GM12878 (cell line): Measurements from ENCODE around the gene CNOT6L. TPM values are rescaled to one million over a fixed set of nuclear protein-coding genes. Genes with fewer than 3 reads are reported as not detected.

Experiments used
- ATAC-seq: fragments of 200-7000 bp; cut with Tn5 transposase; 3 replicates; pipeline ENCODE4 v1.9.1; 2020; ENCODE audit warnings: mild to moderate bottlenecking, moderate library complexity
- BruUV-seq: library from RNA; stranded (reverse); fragments of 400-500 nt; replicated peaks from 2 replicates; lab custom pipeline; 2021; lab: Mats Ljungman, UMichigan
- CTCF ChIA-PET: fragments of 300-600 bp; sonication (Branson Sonifier 250); formaldehyde crosslinking; extraction: SDS; loops from one replicate; lab custom pipeline; 2021; ENCODE audit warnings: inconsistent platforms; lab: Yijun Ruan, JAX
- POLR2A ChIA-PET: fragments of 350-600 bp; formaldehyde crosslinking; extraction: SDS; loops from one replicate; lab custom pipeline; 2021; ENCODE audit warnings: inconsistent platforms; lab: Charles Lee
- RAD21 ChIA-PET: fragments of 300-600 bp; sonication (Branson Sonifier 250); formaldehyde crosslinking; loops from one replicate; lab custom pipeline; 2023; ENCODE audit warnings: antibody characterized with exemption; ENCODE audit not compliant: unreplicated experiment; lab: Charles Lee
- SMC1A ChIA-PET: fragments of 300-600 bp; sonication (Branson Sonifier 250); formaldehyde crosslinking; loops from one replicate; lab custom pipeline; 2023; ENCODE audit not compliant: unreplicated experiment, uncharacterized antibody; lab: Charles Lee
- DNase-seq: peaks from one replicate; pipeline ENCODE4 v3.0.0-alpha.2; 2011; ENCODE audit warnings: low read depth, low spot score
- FAIRE-seq: peaks from 3 replicates; lab custom pipeline; 2011; peaks lifted over from hg19 to GRCh38; lab: Jason Lieb, UNC
- H2AFZ ChIP-seq: 2 replicates; pipeline ENCODE4 v1.6.0; 2011; ENCODE audit warnings: low read depth, low read length, control low read depth; ENCODE audit not compliant: control insufficient read depth
- H3K27ac ChIP-seq: 2 replicates; pipeline ENCODE4 v1.5.1; 2011; ENCODE audit warnings: control low read depth; ENCODE audit not compliant: control insufficient read depth, insufficient read depth
- H3K27me3 ChIP-seq, 2 experiments: replicated peaks in 1 of 2; 2 replicates each; pipeline versions ENCODE4 v1.6.0 to v1.6.1; 2011; ENCODE audit warnings: low read length in 1 of 2; ENCODE audit not compliant: control insufficient read depth in 2 of 2, insufficient read depth in 2 of 2
- H3K36me3 ChIP-seq, 2 experiments: 2 replicates each; pipeline ENCODE4 v1.5.1; 2011; ENCODE audit warnings: low read length in 1 of 2; ENCODE audit not compliant: control insufficient read depth in 2 of 2, insufficient read depth in 2 of 2
- H3K4me1 ChIP-seq: 2 replicates; pipeline ENCODE4 v1.6.1; 2011; ENCODE audit warnings: mild to moderate bottlenecking, low read length, moderate library complexity, mixed read lengths; ENCODE audit not compliant: control insufficient read depth, insufficient read depth
- H3K4me2 ChIP-seq: 2 replicates; pipeline ENCODE4 v1.6.0; 2011; ENCODE audit warnings: control low read depth; ENCODE audit not compliant: control insufficient read depth, insufficient read depth
- H3K4me3 ChIP-seq: fragments of 200-600 bp; sonication (generic); 2 replicates; pipeline ENCODE4 v1.5.1; 2016
- H3K79me2 ChIP-seq: 2 replicates; pipeline ENCODE4 v1.6.0; 2011; ENCODE audit warnings: low read length; ENCODE audit not compliant: control insufficient read depth, insufficient read depth
- H3K9ac ChIP-seq: 2 replicates; pipeline ENCODE4 v1.8.0; 2011; ENCODE audit warnings: low read length, control low read depth, mixed read lengths; ENCODE audit not compliant: control insufficient read depth, insufficient read depth
- H3K9me3 ChIP-seq: replicated peaks from 3 replicates; pipeline ENCODE4 v1.5.1; 2011; ENCODE audit warnings: mild to moderate bottlenecking, low read length; ENCODE audit not compliant: control insufficient read depth, insufficient read depth
- H4K20me1 ChIP-seq: 2 replicates; pipeline ENCODE4 v1.6.0; 2011; ENCODE audit not compliant: control insufficient read depth, insufficient read depth
- CBX3 ChIP-seq: fragments of 200-600 bp; sonication (generic); IDR thresholded peaks from 2 replicates; pipeline ENCODE4 v1.6.1; 2016; ENCODE audit warnings: low read depth, borderline replicate concordance
- CHD1 ChIP-seq: IDR thresholded peaks from 2 replicates; pipeline ENCODE4 v1.6.1; 2012; ENCODE audit warnings: low read depth, low read length, improper control_type of control experiment
- IRF4 ChIP-seq: IDR thresholded peaks from 2 replicates; pipeline ENCODE4 v1.6.1; 2011; ENCODE audit warnings: low read depth, low read length
- NFIC ChIP-seq: IDR thresholded peaks from 2 replicates; pipeline ENCODE4 v1.6.1; 2012; ENCODE audit warnings: low read depth, mild to moderate bottlenecking, inconsistent platforms, low read length, moderate library complexity
- PBX3 ChIP-seq: IDR thresholded peaks from 2 replicates; pipeline ENCODE4 v1.6.1; 2011; ENCODE audit warnings: mild to moderate bottlenecking, low read depth, low read length, moderate library complexity; ENCODE audit not compliant: insufficient replicate concordance
- PKNOX1 ChIP-seq: fragments of 450-650 bp; IDR thresholded peaks from 2 replicates; pipeline ENCODE4 v1.6.1; 2016; ENCODE audit warnings: mild to moderate bottlenecking
- RCOR1 ChIP-seq: conservative IDR thresholded peaks from 2 replicates; pipeline ENCODE4 v1.6.1; 2012; ENCODE audit warnings: low read depth, low read length, improper control_type of control experiment
- RELB ChIP-seq: fragments of 450-650 bp; IDR thresholded peaks from 2 replicates; pipeline ENCODE4 v1.6.1; 2017; ENCODE audit warnings: low read depth, mild to moderate bottlenecking, moderate library complexity
- SIX5 ChIP-seq: IDR thresholded peaks from 2 replicates; pipeline ENCODE4 v1.6.1; 2011; ENCODE audit warnings: mild to moderate bottlenecking, low read depth, low read length, moderate library complexity; ENCODE audit not compliant: severe bottlenecking
- TAF1 ChIP-seq: IDR thresholded peaks from 2 replicates; pipeline ENCODE4 v1.6.1; 2011; ENCODE audit warnings: mild to moderate bottlenecking, low read depth, low read length, borderline replicate concordance
- TARDBP ChIP-seq: IDR thresholded peaks from 2 replicates; pipeline ENCODE4 v1.6.1; 2016; ENCODE audit warnings: borderline replicate concordance
- TCF3 ChIP-seq: IDR thresholded peaks from 2 replicates; pipeline ENCODE4 v1.6.1; 2012; ENCODE audit warnings: low read depth, mild to moderate bottlenecking, low read length, borderline replicate concordance; ENCODE audit not compliant: insufficient read depth
- ZNF622 ChIP-seq: fragments of 450-650 bp; IDR thresholded peaks from 2 replicates; pipeline ENCODE4 v1.6.1; 2017; ENCODE audit warnings: mild to moderate bottlenecking, inconsistent platforms
- WGBS: methylation state at CpG from one replicate; pipeline ENCODE4 v1.1.6; 2016; ENCODE audit warnings: low lambda C conversion rate; ENCODE audit not compliant: insufficient replicate concordance, insufficient coverage; ENCODE audit errors: missing lambda C conversion rate; 5-methylcytosine and 5-hydroxymethylcytosine counted together
- in situ Hi-C: fragments of 300-500 bp; cut with MboI; formaldehyde crosslinking; loops from 9 replicates; pipeline ENCODE4 v1.14.3; 2018; ENCODE audit warnings: mixed read lengths
- intact Hi-C: fragments of 100-400 bp; cut with micrococcal nuclease; formaldehyde crosslinking; loops from one replicate; pipeline ENCODE4 v1.14.2; 2022; ENCODE audit not compliant: unreplicated experiment
- polyA plus RNA-seq, 11 experiments: library from polyadenylated mRNA; depleted of rRNA in 4 of 11; unstranded in 6 of 11; stranded (reverse) in 5 of 11; fragments of >200 nt; fragmentation: Nextera tagmentation in 4 of 11; fragmentation: Illumina TruSeq in 1 of 11; extraction: Ambion mirVana in 4 of 11; extraction: Trizol in 1 of 11; gene quantifications; 1 replicate in 1 of 11; 2 replicates in 10 of 11; pipeline versions ENCODE4 v1.2.1 to v1.2.3, GENCODE V29; 2011 to 2016; ENCODE audit warnings: inconsistent platforms in 2 of 11, missing spikeins in 2 of 11, low read depth in 1 of 11
- total RNA-seq, 4 experiments: library from RNA; depleted of rRNA in 3 of 4; stranded (reverse); fragments of >200 nt in 3 of 4; fragmentation: Illumina TruSeq in 1 of 4; extraction: Trizol in 1 of 4; gene quantifications; 2 replicates each; pipeline versions ENCODE4 v1.2.1 to v1.2.3, GENCODE V29; 2013 to 2021

CNOT6L gene
- total and polyA plus RNA-seq, 10 of the 15 experiments (the other 5 are each of a cell fraction or from before 2014, with no cell fraction given), result 1.1 to 10.0 (median 3.0) TPM

GRCh38 chr4:77695774-77696173 is 123.4 kb downstream of the CNOT6L start:
- ChIA-PET POLR2A (no interaction called here), SMC1A (interaction anchor here (0.6 kb wide), 1 partner anchor 185 kb away, joined by 4 read pairs; no protein-coding TSS in a partner anchor), RAD21 (no interaction called here), CTCF (no interaction called here)
- H3K9me3 ChIP-seq, result no peaks in the 10 kb centered on the region
- FAIRE-seq (no peak), DNase-seq (no peak), ATAC-seq (no peak)
- no peaks in the 10 kb centered on the region for H4K20me1 ChIP-seq
- TF ChIP-seq NFIC, result no peak
- TF ChIP-seq SIX5, result no peak
- no peak for TF ChIP-seq CBX3
- no peak for TF ChIP-seq PBX3
- TF ChIP-seq TAF1, result no peak
- TF ChIP-seq ZNF622, result no peak
- TF ChIP-seq CHD1, result no peak
- TF ChIP-seq RELB, result no peak
- no peak for TF ChIP-seq IRF4
- TF ChIP-seq TCF3, result no peak
- TF ChIP-seq TARDBP, result no peak
- no peak for TF ChIP-seq RCOR1
- TF ChIP-seq PKNOX1, result no peak
- 15% methylated on average over 2 of the region's 2 CpGs for whole genome bisulfite sequencing
- BruUV-seq, result no TSS peak
- H3K9ac ChIP-seq, result no peak overlapping the region
- H2AFZ ChIP-seq, result no peak overlapping the region
- no peak overlapping the region for H3K4me2 ChIP-seq
- in situ Hi-C loops, result no loop called here
- H3K4me3 ChIP-seq, result no peak overlapping the region
- H3K36me3 ChIP-seq, result no peaks in the 10 kb centered on the region
- no peak overlapping the region for H3K27ac ChIP-seq
- no peaks in the 10 kb centered on the region for H3K4me1 ChIP-seq
- intact Hi-C loops, result no loop called here
- no peaks in the 10 kb centered on the region; a peak in 1 of 4 replicates for H3K27me3 ChIP-seq
- no peaks in the 10 kb centered on the region for H3K79me2 ChIP-seq
